ENCODE measurements around the gene SSBP3. TPM values are rescaled to one million over a fixed set of nuclear protein-coding genes. Genes with fewer than 3 reads are reported as not detected.
A peak's percentile ranks its signal among the peaks of the same experiment; 100 is the strongest.

Gene SSBP3
- polyA plus RNA-seq, 1 donor (not counting 4 experiments of a cell fraction or from before 2014, with no cell fraction given), result 16.9 TPM

GRCh38 chr1:54326543-54327385, 79.4 kb downstream of the SSBP3 start:
- Histone ChIP-seq H3K36me3 (ENCODE audit: control insufficient read depth in 2 of 2, extremely low read depth in 1 of 2, insufficient read depth in 2 of 2, low read length in 2 of 2) (no peaks in the 10 kb centered on the region), H3K4me1 (ENCODE audit: control insufficient read depth, extremely low read depth, insufficient read depth, low read length) (peaks cover 57% of the 10 kb centered on the region), H2AFZ (ENCODE audit: control insufficient read depth, low read length) (no peak overlapping the region), H3K9me1 (ENCODE audit: control insufficient read depth, extremely low read depth, insufficient read depth, low read length) (peaks cover 3% of the 10 kb centered on the region), H3K27ac (ENCODE audit: control insufficient read depth, insufficient read depth, low read length) (no peak overlapping the region), H4K20me1 (ENCODE audit: control insufficient read depth, extremely low read depth, insufficient read depth, low read length) (no peaks in the 10 kb centered on the region), H3K27me3 (ENCODE audit: control insufficient read depth, extremely low read depth, insufficient read depth, low read length) (no peaks in the 10 kb centered on the region), H3K4me3 (ENCODE audit: control insufficient read depth in 2 of 3, extremely low read depth in 1 of 3, insufficient read depth in 2 of 3, low read depth in 1 of 3, low read length in 3 of 3) (no peak overlapping the region), H3K4me2 (ENCODE audit: control insufficient read depth, extremely low read depth, insufficient read depth, low read depth, low read length) (peak overlapping the region; percentile 25), H3K9me3 (ENCODE audit: control insufficient read depth, low read depth, low read length) (no peaks in the 10 kb centered on the region), H3K9ac (ENCODE audit: control insufficient read depth, extremely low read depth, insufficient read depth, low read length) (no peak overlapping the region), H3K79me2 (ENCODE audit: control insufficient read depth, insufficient read depth, low read length) (peaks cover 19% of the 10 kb centered on the region)
- dilution Hi-C loops (cut with MboI; ENCODE audit: extremely low pct_ligation_motif_present, low sequenced_read_pairs), result no loop called here
- no peak for FAIRE-seq
- no peak for TF ChIP-seq CTCF (optimal IDR thresholded peaks at IDR 0.05 in 1 of 3, IDR thresholded peaks at IDR 0.05 in 1 of 3, conservative IDR thresholded peaks at IDR 0.05 in 1 of 3; ENCODE audit: extremely low read depth in 1 of 3, insufficient read depth in 2 of 3, low read length in 3 of 3)
- no peak for TF ChIP-seq EZH2 (IDR thresholded peaks at IDR 0.05; ENCODE audit: low read length)
- DNase-seq (ENCODE audit: low read depth, low spot score), result no peak

- no peak overlapping the region for H3K4me3 ChIP-seq (ENCODE audit: control insufficient read depth in 2 of 3, extremely low read depth in 1 of 3, insufficient read depth in 2 of 3, low read depth in 1 of 3, low read length in 3 of 3)
- H3K9ac ChIP-seq (ENCODE audit: control insufficient read depth, extremely low read depth, insufficient read depth, low read length), result no peak overlapping the region
- DNase-seq (ENCODE audit: low read depth, low spot score) (no peak), FAIRE-seq (no peak)
- H3K4me1 ChIP-seq (ENCODE audit: control insufficient read depth, extremely low read depth, insufficient read depth, low read length), result peaks cover 57% of the 10 kb centered on the region
- dilution Hi-C loops (cut with MboI; ENCODE audit: extremely low pct_ligation_motif_present, low sequenced_read_pairs), result no loop called here
- no peaks in the 10 kb centered on the region for H3K27me3 ChIP-seq (ENCODE audit: control insufficient read depth, extremely low read depth, insufficient read depth, low read length)
- peaks cover 15% of the 10 kb centered on the region for H3K79me2 ChIP-seq (ENCODE audit: control insufficient read depth, insufficient read depth, low read length)
- H3K4me2 ChIP-seq (ENCODE audit: control insufficient read depth, extremely low read depth, insufficient read depth, low read depth, low read length), result no peak overlapping the region
- H2AFZ ChIP-seq (ENCODE audit: control insufficient read depth, low read length), result no peak overlapping the region
- no peaks in the 10 kb centered on the region for H3K9me3 ChIP-seq (ENCODE audit: control insufficient read depth, low read depth, low read length)
- H3K9me1 ChIP-seq (ENCODE audit: control insufficient read depth, extremely low read depth, insufficient read depth, low read length), result peaks cover 3% of the 10 kb centered on the region
- no peaks in the 10 kb centered on the region for H4K20me1 ChIP-seq (ENCODE audit: control insufficient read depth, extremely low read depth, insufficient read depth, low read length)
- no peaks in the 10 kb centered on the region for H3K36me3 ChIP-seq (ENCODE audit: control insufficient read depth in 2 of 2, extremely low read depth in 1 of 2, insufficient read depth in 2 of 2, low read length in 2 of 2)
- TF ChIP-seq CTCF (optimal IDR thresholded peaks at IDR 0.05 in 1 of 3, IDR thresholded peaks at IDR 0.05 in 1 of 3, conservative IDR thresholded peaks at IDR 0.05 in 1 of 3; ENCODE audit: extremely low read depth in 1 of 3, insufficient read depth in 2 of 3, low read length in 3 of 3) (no peak), EZH2 (IDR thresholded peaks at IDR 0.05; ENCODE audit: low read length) (no peak)
- H3K27ac ChIP-seq (ENCODE audit: control insufficient read depth, insufficient read depth, low read length), result no peak overlapping the region
Observed at GRCh38 chr1:54325703-54326461, 80.3 kb downstream of the SSBP3 start.
